Liver (tissue), 9 donors: ENCODE results near the gene GSTM3. TPM values are rescaled to one million over a fixed set of nuclear protein-coding genes. Genes with fewer than 3 reads are reported as not detected.

Source experiments
- DNase-seq: peaks from one replicate; pipeline ENCODE4 v3.0.0-alpha.2; 2017; ENCODE audit warnings: low spot score
- H3K27ac ChIP-seq, 2 donors: one replicate each; pipeline ENCODE4 v1.7.0; 2013; ENCODE audit warnings: inconsistent platforms in 2 of 2, low read length in 2 of 2, control low read depth in 1 of 2, low read depth in 1 of 2, mild to moderate bottlenecking in 1 of 2
- H3K27me3 ChIP-seq, 4 donors: one replicate each; pipeline versions ENCODE4 v1.6.1 to v1.7.0; 2013; ENCODE audit warnings: low read length in 3 of 4, inconsistent platforms in 1 of 4, mild to moderate bottlenecking in 1 of 4, moderate library complexity in 1 of 4; ENCODE audit not compliant: control insufficient read depth in 4 of 4, insufficient read depth in 4 of 4
- H3K36me3 ChIP-seq, 4 donors: one replicate each; pipeline versions ENCODE4 v1.6.1 to v1.7.0; 2013; ENCODE audit warnings: low read length in 3 of 4, mild to moderate bottlenecking in 3 of 4, low read depth in 1 of 4, moderate library complexity in 1 of 4; ENCODE audit not compliant: control insufficient read depth in 4 of 4, insufficient read depth in 3 of 4
- H3K4me1 ChIP-seq, 4 donors: one replicate each; pipeline versions ENCODE4 v1.6.1 to v1.7.0; 2013; ENCODE audit warnings: low read length in 3 of 4, mild to moderate bottlenecking in 3 of 4, moderate library complexity in 1 of 4; ENCODE audit not compliant: control insufficient read depth in 4 of 4, insufficient read depth in 4 of 4
- H3K4me3 ChIP-seq, 3 donors: one replicate each; pipeline versions ENCODE4 v1.6.1 to v1.7.0; 2013; ENCODE audit warnings: low read length in 3 of 3, control low read depth in 1 of 3, low read depth in 1 of 3, mild to moderate bottlenecking in 1 of 3
- H3K9ac ChIP-seq, 2 donors: one replicate each; pipeline ENCODE4 v1.7.0; 2013; ENCODE audit warnings: low read length in 2 of 2, mild to moderate bottlenecking in 2 of 2, moderate library complexity in 2 of 2, control low read depth in 1 of 2, low read depth in 1 of 2
- H3K9me3 ChIP-seq, 4 donors: one replicate each; pipeline versions ENCODE4 v1.6.1 to v1.7.0; 2013; ENCODE audit warnings: low read length in 3 of 4; ENCODE audit not compliant: control insufficient read depth in 4 of 4
- ATF3 ChIP-seq: IDR thresholded peaks from 2 replicates; pipeline ENCODE4 v1.6.1; 2016; ENCODE audit warnings: antibody characterized with exemption
- CTCF ChIP-seq: fragments of 150-350 bp; IDR thresholded peaks from 2 replicates; pipeline ENCODE4 v1.5.1; 2017; ENCODE audit warnings: improper control_type of control experiment, low read depth, low read length; ENCODE audit not compliant: missing input control
- EGR1 ChIP-seq, 2 donors: IDR thresholded peaks; 2 replicates each; pipeline ENCODE4 v1.6.1; 2016 to 2018; ENCODE audit warnings: antibody characterized with exemption in 2 of 2, low read depth in 2 of 2
- FOXA1 ChIP-seq: IDR thresholded peaks from 2 replicates; pipeline ENCODE4 v1.6.1; 2016; ENCODE audit warnings: antibody characterized with exemption
- FOXA2 ChIP-seq: IDR thresholded peaks from 2 replicates; pipeline ENCODE4 v1.6.1; 2016; ENCODE audit warnings: antibody characterized with exemption
- GABPA ChIP-seq, 2 donors: IDR thresholded peaks in 1 of 2; conservative IDR thresholded peaks in 1 of 2; 2 replicates each; pipeline ENCODE4 v1.6.1; 2016; ENCODE audit warnings: antibody characterized with exemption in 2 of 2, mild to moderate bottlenecking in 1 of 2, moderate library complexity in 1 of 2
- HNF4A ChIP-seq, 2 donors: conservative IDR thresholded peaks; 2 replicates each; pipeline ENCODE4 v1.6.1; 2016; ENCODE audit warnings: antibody characterized with exemption in 2 of 2, mild to moderate bottlenecking in 2 of 2
- JUND ChIP-seq, 2 donors: IDR thresholded peaks; 2 replicates each; pipeline ENCODE4 v1.6.1; 2016; ENCODE audit warnings: antibody characterized with exemption in 2 of 2
- MAX ChIP-seq: IDR thresholded peaks from 2 replicates; pipeline ENCODE4 v1.6.1; 2016; ENCODE audit warnings: antibody characterized with exemption
- NR2F2 ChIP-seq: IDR thresholded peaks from 2 replicates; pipeline ENCODE4 v1.6.1; 2016; ENCODE audit warnings: antibody characterized with exemption
- RAD21 ChIP-seq, 2 donors: IDR thresholded peaks; 2 replicates each; pipeline ENCODE4 v1.6.1; 2016; ENCODE audit warnings: antibody characterized with exemption in 2 of 2, mild to moderate bottlenecking in 2 of 2
- REST ChIP-seq: IDR thresholded peaks from 2 replicates; pipeline ENCODE4 v1.6.1; 2016; ENCODE audit warnings: antibody characterized with exemption, mild to moderate bottlenecking
- RXRA ChIP-seq, 2 donors: IDR thresholded peaks; 2 replicates each; pipeline ENCODE4 v1.6.1; 2017 to 2018; ENCODE audit warnings: antibody characterized with exemption in 2 of 2, mild to moderate bottlenecking in 1 of 2
- SP1 ChIP-seq: IDR thresholded peaks from 2 replicates; pipeline ENCODE4 v1.6.1; 2018; ENCODE audit warnings: antibody characterized with exemption, mild to moderate bottlenecking
- YY1 ChIP-seq: IDR thresholded peaks from 2 replicates; pipeline ENCODE4 v1.6.1; 2016; ENCODE audit warnings: antibody characterized with exemption, mild to moderate bottlenecking
- ZBTB33 ChIP-seq: IDR thresholded peaks from 2 replicates; pipeline ENCODE4 v1.6.1; 2016; ENCODE audit warnings: antibody characterized with exemption
- WGBS: extraction: QIAGEN DNeasy Blood & Tissue Kit; methylation state at CpG from one replicate; pipeline ENCODE4 v1.1.7; 2013; 5-methylcytosine and 5-hydroxymethylcytosine counted together
- polyA plus RNA-seq, 2 donors: library from polyadenylated mRNA; stranded (reverse) in 1 of 2; unstranded in 1 of 2; fragments of 200-250 nt in 1 of 2; fragments of >200 nt in 1 of 2; fragmentation: Nextera tagmentation in 1 of 2; extraction: Ambion mirVana in 1 of 2; gene quantifications; one replicate each; pipeline versions ENCODE4 v1.2.1 to v1.2.3, GENCODE V29; 2013 to 2015
- total RNA-seq, 2 donors: library from RNA; depleted of rRNA; stranded (reverse); fragments of >200 nt; gene quantifications; one replicate each; pipeline ENCODE4 v1.2.3, GENCODE V29; 2014
- donor health status: healthy.
- donor health status: healthy.
- donor health status: healthy.
- donor health status: healthy.
- donor health status: healthy.

The GSTM3 gene
- total and polyA plus RNA-seq, 4 donors = 6.9 to 51.5 (median 34.9) TPM

GRCh38 chr1:109750920-109751319, 10.1 kb upstream of the GSTM3 start:
- no peaks in the 10 kb centered on the region for H3K36me3 ChIP-seq
- WGBS = 96% methylated on average over 6 of the region's 6 CpGs
- no peak for DNase-seq
- H3K27me3 ChIP-seq = no peaks in the 10 kb centered on the region
- no peak for TF ChIP-seq CTCF
- no peak for TF ChIP-seq HNF4A (conservative IDR thresholded peaks at IDR 0.05)
- no peak for TF ChIP-seq EGR1 (IDR thresholded peaks at IDR 0.05; ENCODE audit: low read depth in 2 of 2)
- TF ChIP-seq RAD21 (IDR thresholded peaks at IDR 0.05) = no peak
- TF ChIP-seq MAX = no peak
- no peak for TF ChIP-seq NR2F2
- TF ChIP-seq YY1 = no peak
- no peak for TF ChIP-seq FOXA1
- TF ChIP-seq RXRA (IDR thresholded peaks at IDR 0.05) = no peak
- no peak for TF ChIP-seq ATF3
- TF ChIP-seq SP1 = no peak
- TF ChIP-seq REST = no peak
- TF ChIP-seq FOXA2 = no peak
- no peak for TF ChIP-seq ZBTB33
- no peak for TF ChIP-seq JUND (IDR thresholded peaks at IDR 0.05)
- no peak for TF ChIP-seq GABPA (IDR thresholded peaks at IDR 0.05 in 1 of 2, conservative IDR thresholded peaks at IDR 0.05 in 1 of 2)
- no peak overlapping the region for H3K27ac ChIP-seq
- no peak overlapping the region for H3K4me3 ChIP-seq
- H3K4me1 ChIP-seq = no peaks in the 10 kb centered on the region
- no peak overlapping the region for H3K9ac ChIP-seq
- H3K9me3 ChIP-seq = no peaks in the 10 kb centered on the region
